ENCODE results near the gene CACNA1B.
"Not testable (repeated sequence)": the region's sequence is repeated elsewhere in the genome, so short reads cannot be mapped to it uniquely, and the experiment has no call there.

Gene CACNA1B

DNA sequence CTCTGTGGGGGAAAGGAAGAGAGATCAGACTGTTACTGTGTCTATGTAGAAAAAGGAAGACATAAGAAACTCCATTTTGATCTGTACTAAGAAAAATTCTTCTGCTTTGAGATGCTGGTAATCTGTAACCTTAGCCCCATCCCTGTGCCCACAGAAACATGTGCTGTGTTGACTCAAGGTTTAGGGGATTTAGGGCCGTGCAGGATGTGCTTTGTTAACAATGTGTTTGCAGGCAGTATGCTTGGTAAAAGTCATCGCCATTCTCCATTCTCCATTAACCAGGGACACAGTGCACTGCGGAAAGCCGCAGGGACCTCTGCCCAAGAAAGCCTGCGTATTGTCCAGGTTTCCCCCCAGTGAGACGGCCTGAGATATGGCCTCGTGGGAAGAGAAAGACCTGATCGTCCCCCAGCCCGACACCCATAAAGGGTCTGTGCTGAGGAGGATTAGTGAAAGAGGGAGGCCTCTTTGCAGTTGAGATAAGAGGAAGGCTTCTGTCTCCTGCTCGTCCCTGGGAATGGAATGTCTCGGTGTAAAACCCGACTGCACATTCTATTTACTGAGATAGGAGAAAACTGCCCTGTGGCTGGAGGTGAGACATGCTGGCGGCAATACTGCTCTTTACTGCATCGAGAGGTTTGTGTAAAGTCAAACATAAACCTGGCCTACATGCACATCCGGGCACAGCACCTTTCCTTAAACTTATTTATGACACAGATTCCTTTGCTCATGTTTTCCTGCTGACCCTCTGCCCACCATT, 255.5 kb downstream of the CACNA1B start:
- not testable (repeated sequence) for ATAC-seq, DNase-seq, H3K27me3 Mint-ChIP-seq, H3K4me3 Mint-ChIP-seq, H3K27ac Mint-ChIP-seq, H3K9me3 Mint-ChIP-seq, H3K4me1 Mint-ChIP-seq

DNA sequence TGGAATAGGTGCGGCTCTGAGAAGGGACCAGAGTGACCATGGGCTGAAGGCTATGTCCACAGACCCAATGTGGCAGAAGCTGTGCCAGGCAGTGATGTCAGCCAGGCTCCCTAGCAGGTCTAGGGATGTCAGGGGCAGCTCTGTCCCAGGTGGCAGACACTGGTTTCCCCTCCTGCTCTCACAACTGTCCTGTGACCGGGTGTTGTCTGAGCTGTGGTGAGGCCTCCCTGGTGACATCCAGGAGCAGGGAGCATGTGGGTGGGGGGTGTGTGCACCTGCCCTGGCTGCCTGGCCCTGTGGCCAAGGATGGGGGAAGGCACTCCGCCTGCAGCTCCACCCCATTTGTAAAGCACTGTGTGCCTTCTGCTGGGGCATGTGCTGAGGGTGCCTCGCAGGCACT, 257.0 kb downstream of the CACNA1B start:
- ATAC-seq = peak; percentile 56
- not testable (repeated sequence) for DNase-seq

DNA sequence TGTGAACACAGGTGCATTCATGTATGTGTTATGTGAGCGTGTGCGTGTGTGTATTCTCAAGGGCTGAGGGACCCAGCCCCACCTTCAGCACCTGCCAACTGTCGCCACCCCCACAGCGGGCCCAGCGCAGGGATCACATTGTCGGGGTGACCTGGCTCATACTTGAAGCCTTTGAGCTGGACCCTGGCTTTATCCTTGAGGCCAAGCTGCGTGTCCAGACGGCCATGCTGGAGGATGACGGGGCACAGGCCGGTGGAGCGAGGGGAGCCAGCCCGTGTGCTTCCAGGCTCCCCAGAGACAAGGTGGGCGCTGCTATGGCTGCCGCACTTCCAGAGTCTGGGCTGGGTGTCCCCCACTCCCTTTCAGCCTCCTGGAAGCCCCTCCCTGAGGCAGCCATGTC, 261.5 kb downstream of the CACNA1B start:
- not testable (repeated sequence) for H3K4me1 Mint-ChIP-seq, H3K27me3 Mint-ChIP-seq, H3K27ac Mint-ChIP-seq, ATAC-seq, DNase-seq, H3K4me3 Mint-ChIP-seq, H3K9me3 Mint-ChIP-seq

More for the DNA sequence above, 257.0 kb downstream of the CACNA1B start:
- not testable (repeated sequence) for H3K4me1 Mint-ChIP-seq, H3K4me3 Mint-ChIP-seq, H3K27me3 Mint-ChIP-seq, H3K9me3 Mint-ChIP-seq, H3K27ac Mint-ChIP-seq

DNA sequence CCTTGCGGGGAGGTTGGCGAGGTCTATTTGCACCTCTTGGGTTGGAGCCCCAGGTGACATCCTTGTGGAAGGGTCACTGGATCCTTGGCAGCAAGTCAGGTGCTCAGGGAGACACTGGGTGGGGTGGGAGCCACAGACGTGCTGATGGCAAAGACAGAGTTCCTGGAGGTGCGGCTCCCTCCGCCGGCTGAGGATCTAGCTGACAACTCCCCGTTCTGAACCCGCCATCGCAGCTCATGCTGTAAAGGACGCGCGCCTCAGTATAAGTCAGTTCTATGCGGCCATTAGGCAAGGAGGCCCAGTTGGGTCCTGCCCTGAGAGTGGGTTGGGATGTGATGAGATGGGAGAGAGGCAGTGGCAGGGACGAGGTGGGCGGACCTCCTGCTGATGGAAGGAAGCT, 263.4 kb downstream of the CACNA1B start:
- H3K4me1 Mint-ChIP-seq, H3K27ac Mint-ChIP-seq, H3K4me3 Mint-ChIP-seq, H3K27me3 Mint-ChIP-seq, ATAC-seq, H3K9me3 Mint-ChIP-seq, DNase-seq: not testable (repeated sequence)

DNA sequence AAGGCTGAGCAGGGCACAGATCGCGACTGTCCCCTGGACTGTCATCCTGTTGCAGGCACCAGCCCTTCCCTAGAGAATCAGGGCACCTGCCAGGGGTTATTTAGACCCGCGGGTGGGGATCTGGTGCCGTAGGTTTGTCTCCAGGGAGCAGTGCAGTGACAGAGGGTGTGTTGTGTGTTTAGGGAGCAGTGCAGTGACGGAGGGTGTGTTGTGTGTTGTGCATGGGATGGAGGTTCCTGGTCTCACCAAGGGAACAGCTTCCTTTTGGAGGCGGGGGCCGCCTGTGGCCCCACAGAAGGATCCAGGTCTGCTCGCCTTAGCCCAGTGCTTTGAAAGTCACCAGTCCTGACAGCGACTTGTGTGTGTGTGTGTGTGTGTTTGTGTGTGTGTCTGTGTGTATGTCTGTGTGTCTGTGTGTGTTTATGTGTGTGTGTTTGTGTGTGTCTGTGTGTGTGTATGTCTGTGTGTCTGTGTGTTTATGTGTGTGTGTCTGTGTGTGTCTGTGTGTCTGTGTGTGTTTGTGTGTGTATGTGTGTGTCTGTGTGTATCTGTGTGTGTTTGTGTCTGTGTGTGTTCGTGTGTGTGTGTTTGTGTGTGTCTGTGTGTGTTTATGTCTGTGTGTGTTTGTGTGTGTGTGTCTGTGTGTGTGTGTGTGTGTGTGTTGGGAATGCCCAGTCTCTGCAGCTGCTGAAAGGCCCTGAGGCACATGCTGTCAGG, 265.1 kb downstream of the CACNA1B start:
- not testable (repeated sequence) for ATAC-seq, H3K27me3 Mint-ChIP-seq, H3K9me3 Mint-ChIP-seq, DNase-seq, H3K4me3 Mint-ChIP-seq, H3K4me1 Mint-ChIP-seq
- H3K27ac Mint-ChIP-seq = peak overlapping the region in 1 of 2 donors; percentile 26

DNA sequence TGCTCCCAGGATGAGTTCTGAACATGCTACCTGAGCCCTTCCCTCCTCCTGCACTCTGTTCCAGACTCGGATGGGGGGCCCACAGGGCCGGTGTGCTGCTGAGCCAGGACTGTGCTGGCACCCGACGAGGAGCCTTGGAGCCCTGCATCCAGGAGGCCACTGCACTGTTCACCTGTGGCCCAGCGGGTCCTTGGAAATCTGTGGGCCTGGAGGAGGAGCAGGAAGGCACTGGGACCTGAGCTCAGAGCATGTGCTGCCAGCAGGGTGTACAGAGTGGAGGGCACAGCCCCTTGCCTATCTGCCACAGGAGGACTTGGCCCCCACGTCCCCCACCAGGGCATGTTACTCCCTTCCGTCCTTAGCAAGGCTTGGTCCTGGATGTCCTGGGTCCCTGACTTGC, 265.9 kb downstream of the CACNA1B start:
- not testable (repeated sequence) for H3K27me3 Mint-ChIP-seq, DNase-seq, H3K27ac Mint-ChIP-seq, H3K4me3 Mint-ChIP-seq, H3K4me1 Mint-ChIP-seq, ATAC-seq, H3K9me3 Mint-ChIP-seq

DNA sequence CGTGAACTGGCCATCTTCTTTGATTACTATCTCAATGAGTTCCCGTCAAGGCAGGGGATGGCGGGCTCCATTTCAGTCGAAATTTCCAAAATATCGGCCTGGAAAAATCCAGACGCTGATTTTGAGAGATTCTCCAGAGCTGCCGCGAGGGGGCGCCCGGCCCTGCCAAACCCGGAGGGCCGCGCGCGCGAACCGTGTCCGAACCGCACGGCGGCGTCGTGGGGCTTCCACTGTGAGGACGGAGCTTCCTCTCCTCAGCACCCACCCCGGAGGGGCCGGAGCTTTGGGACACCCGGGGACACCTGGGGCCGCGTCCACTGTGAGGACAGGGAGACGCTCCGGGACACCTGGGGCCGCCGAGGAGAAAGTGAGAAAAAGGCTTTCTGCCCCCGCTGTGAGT, 270.0 kb downstream of the CACNA1B start:
- H3K4me3 Mint-ChIP-seq = peak overlapping the region in 1 of 2 donors; percentile 26
- ATAC-seq, H3K4me1 Mint-ChIP-seq, H3K9me3 Mint-ChIP-seq, DNase-seq, H3K27ac Mint-ChIP-seq: not testable (repeated sequence)
- peaks cover 10% of the 10 kb centered on the region for H3K27me3 Mint-ChIP-seq

DNA sequence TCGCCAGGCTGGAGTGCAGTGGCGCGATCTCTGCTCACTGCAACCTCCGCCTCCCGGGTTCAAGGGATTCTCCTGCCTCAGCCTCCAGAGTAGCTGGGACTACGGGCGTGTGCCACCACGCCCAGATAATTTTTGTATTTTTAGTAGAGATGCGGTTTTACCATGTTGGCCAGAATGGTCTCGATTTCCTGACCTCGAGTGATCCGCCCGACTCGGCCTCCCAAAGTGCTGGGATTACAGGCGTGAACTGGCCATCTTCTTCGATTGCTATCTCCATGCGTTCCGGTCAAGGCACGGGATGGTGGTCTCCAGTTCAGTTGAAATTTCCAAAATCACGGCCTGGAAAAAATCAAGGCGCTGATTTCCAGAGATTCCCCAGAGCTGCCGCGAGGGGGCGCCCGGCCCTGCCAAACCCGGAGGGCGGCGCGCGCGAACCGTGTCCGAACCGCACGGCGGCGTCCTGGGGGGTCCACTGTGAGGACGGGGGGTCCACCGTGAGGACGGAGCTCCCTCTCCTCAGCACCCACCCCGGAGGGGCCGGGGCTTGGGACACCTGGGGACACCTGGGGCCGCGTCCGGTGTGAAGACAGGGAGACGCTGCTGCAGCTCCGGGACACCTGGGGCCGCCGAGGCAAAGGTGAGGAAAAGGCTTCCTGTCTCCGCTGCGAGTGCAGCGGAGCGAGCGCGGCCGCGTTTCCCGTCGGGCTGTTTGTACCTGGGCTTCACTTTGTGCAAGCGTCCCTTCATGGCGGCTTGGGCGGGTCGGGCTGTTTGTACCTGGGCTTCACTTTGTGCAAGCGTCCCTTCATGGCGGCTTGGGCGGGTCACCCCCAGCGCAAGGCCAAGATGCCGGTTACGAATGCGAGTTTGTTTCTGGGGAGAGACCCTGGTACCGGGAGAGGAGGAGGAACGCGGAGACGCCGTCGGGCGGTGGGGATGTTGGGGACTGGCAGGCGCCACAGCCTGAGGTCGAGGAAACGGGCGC, 272.4 kb downstream of the CACNA1B start:
- not testable (repeated sequence) for H3K4me1 Mint-ChIP-seq, H3K27ac Mint-ChIP-seq, H3K9me3 Mint-ChIP-seq
- peak; percentile 22 to 49 for DNase-seq
- ATAC-seq = peak; percentile 43
- Mint-ChIP-seq H3K4me3 (peak overlapping the region; percentile 58 to 81), H3K27me3 (peaks cover 14% of the 10 kb centered on the region)

DNA sequence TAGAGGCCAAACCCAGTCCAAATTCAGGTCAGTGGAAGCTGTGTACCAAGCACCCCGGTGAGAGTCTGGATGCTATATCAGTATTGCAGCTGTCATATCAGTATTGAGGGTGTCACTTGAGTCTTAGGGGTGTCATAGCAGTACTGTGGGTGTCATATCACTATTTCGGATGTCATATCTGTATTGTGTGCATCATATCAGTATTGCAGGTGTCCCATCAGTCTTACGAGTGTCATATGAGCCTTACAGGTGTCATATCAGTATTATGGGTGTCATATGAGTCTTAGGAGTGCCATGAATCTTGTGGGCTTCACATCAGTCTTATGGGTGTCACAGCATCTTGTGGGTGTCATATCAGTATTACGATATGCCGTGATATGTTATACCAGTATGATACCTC, 278.2 kb downstream of the CACNA1B start:
- H3K9me3 Mint-ChIP-seq, H3K4me1 Mint-ChIP-seq, H3K4me3 Mint-ChIP-seq, H3K27me3 Mint-ChIP-seq, DNase-seq, H3K27ac Mint-ChIP-seq: not testable (repeated sequence)
- ATAC-seq = peak; percentile 50

DNA sequence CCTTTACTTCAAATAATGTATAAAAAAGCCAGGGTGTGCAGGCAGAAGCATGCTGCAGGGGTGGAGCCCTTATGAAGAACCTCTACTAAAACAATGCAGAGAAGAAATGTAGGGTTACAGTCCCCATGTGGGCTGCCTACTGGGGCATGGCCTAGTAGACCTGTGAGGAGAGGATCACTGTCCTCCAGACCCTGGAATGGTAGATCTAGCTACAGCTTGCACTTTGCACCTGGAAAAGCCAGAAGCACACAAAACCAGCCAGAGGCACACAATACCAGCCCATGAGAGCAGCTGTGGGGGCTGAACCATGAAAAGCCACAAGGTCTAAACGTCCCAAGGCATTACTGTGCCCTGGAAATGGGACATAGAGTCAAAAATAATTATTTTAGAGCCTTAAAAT, 289.2 kb downstream of the CACNA1B start:
- not testable (repeated sequence) for H3K27ac Mint-ChIP-seq

More for the DNA sequence above, 289.2 kb downstream of the CACNA1B start:
- H3K4me3 Mint-ChIP-seq, DNase-seq, H3K9me3 Mint-ChIP-seq, H3K4me1 Mint-ChIP-seq, ATAC-seq, H3K27me3 Mint-ChIP-seq: not testable (repeated sequence)

All from stimulated activated naive CD8-positive, alpha-beta T cell treated with anti-CD3 and anti-CD28 coated beads, Interleukin-15, amount 100 ng/mL, for 72 hours (primary cell).